Measurements from ENCODE around the gene DDX60. TPM values are rescaled to one million over a fixed set of nuclear protein-coding genes. Genes with fewer than 3 reads are reported as not detected.

DDX60 gene
- total RNA-seq, 2 experiments from 2014 or later: 18.6 to 21.1 TPM

- no peak for DNase-seq
- intact Hi-C loops (cut with micrococcal nuclease): no loop called here
- H3K27me3 Mint-ChIP-seq: no peaks in the 10 kb centered on the region
- CTCF ChIA-PET: no interaction called here
- H3K36me3 Mint-ChIP-seq (ENCODE audit: low read depth): peaks cover 40% of the 10 kb centered on the region
- no peak for TF ChIP-seq CTCF (IDR thresholded peaks at IDR 0.05)
- no peak overlapping the region for H3K27ac Mint-ChIP-seq
- no peaks in the 10 kb centered on the region for H3K4me1 Mint-ChIP-seq (ENCODE audit: low read depth)
- no peak for ATAC-seq
- no peak overlapping the region for H3K4me3 Mint-ChIP-seq
- H3K9me3 Mint-ChIP-seq: peaks cover 6% of the 10 kb centered on the region
- POLR2A ChIA-PET: no interaction called here
Measured at GRCh38 chr4:168248176-168248710, 70.3 kb downstream of the DDX60 start.

- H3K36me3 Mint-ChIP-seq (ENCODE audit: low read depth): peaks cover 43% of the 10 kb centered on the region
- ChIA-PET POLR2A (no interaction called here), CTCF (no interaction called here)
- no peak overlapping the region for H3K27ac Mint-ChIP-seq
- no peaks in the 10 kb centered on the region for H3K27me3 Mint-ChIP-seq
- H3K4me1 Mint-ChIP-seq (ENCODE audit: low read depth): no peaks in the 10 kb centered on the region
- H3K4me3 Mint-ChIP-seq: no peak overlapping the region
- DNase-seq (no peak), ATAC-seq (no peak)
- TF ChIP-seq CTCF (IDR thresholded peaks at IDR 0.05): no peak
- H3K9me3 Mint-ChIP-seq: peaks cover 10% of the 10 kb centered on the region
- intact Hi-C loops (cut with micrococcal nuclease): no loop called here
Measured at GRCh38 chr4:168247603-168248002, 70.9 kb downstream of the DDX60 start.

GRCh38 chr4:168241953-168242352 lies 76.6 kb downstream of the DDX60 start:
- no peak for TF ChIP-seq CTCF (IDR thresholded peaks at IDR 0.05)
- no peaks in the 10 kb centered on the region for H3K27me3 Mint-ChIP-seq
- H3K4me1 Mint-ChIP-seq (ENCODE audit: low read depth): peaks cover 5% of the 10 kb centered on the region
- DNase-seq (no peak), ATAC-seq (no peak)
- H3K36me3 Mint-ChIP-seq (ENCODE audit: low read depth): peaks cover 59% of the 10 kb centered on the region
- POLR2A ChIA-PET: interaction anchor here (0.6 kb wide), 1 partner anchor 57 kb away, joined by 3 read pairs; no protein-coding TSS in a partner anchor
- no peak overlapping the region for H3K4me3 Mint-ChIP-seq
- CTCF ChIA-PET: interaction anchor here (1.2 kb wide), 1 partner anchor 214 kb away, joined by 4 read pairs; no protein-coding TSS in a partner anchor
- intact Hi-C loops (cut with micrococcal nuclease): no loop called here
- peaks cover 23% of the 10 kb centered on the region for H3K9me3 Mint-ChIP-seq
- H3K27ac Mint-ChIP-seq: no peak overlapping the region

- intact Hi-C loops (cut with micrococcal nuclease): no loop called here
- no peak overlapping the region for H3K4me3 Mint-ChIP-seq
- H3K36me3 Mint-ChIP-seq (ENCODE audit: low read depth): peaks cover 56% of the 10 kb centered on the region
- ATAC-seq: no peak
- no peak for DNase-seq
- CTCF ChIA-PET: no interaction called here
- POLR2A ChIA-PET: no interaction called here
- H3K27ac Mint-ChIP-seq: no peak overlapping the region
- no peaks in the 10 kb centered on the region for H3K27me3 Mint-ChIP-seq
- peaks cover 23% of the 10 kb centered on the region for H3K9me3 Mint-ChIP-seq
- TF ChIP-seq CTCF (IDR thresholded peaks at IDR 0.05): no peak
- H3K4me1 Mint-ChIP-seq (ENCODE audit: low read depth): peaks cover 5% of the 10 kb centered on the region
Measured at GRCh38 chr4:168240821-168241220, 77.7 kb downstream of the DDX60 start.

GRCh38 chr4:168221301-168221700 lies 97.3 kb downstream of the DDX60 start:
- H3K36me3 Mint-ChIP-seq (ENCODE audit: low read depth): peaks cover 41% of the 10 kb centered on the region
- H3K27me3 Mint-ChIP-seq: no peaks in the 10 kb centered on the region
- H3K4me3 Mint-ChIP-seq: no peak overlapping the region
- TF ChIP-seq CTCF (IDR thresholded peaks at IDR 0.05): no peak
- H3K9me3 Mint-ChIP-seq: peaks cover 10% of the 10 kb centered on the region
- no peak overlapping the region for H3K27ac Mint-ChIP-seq
- ATAC-seq: no peak
- intact Hi-C loops (cut with micrococcal nuclease): no loop called here
- H3K4me1 Mint-ChIP-seq (ENCODE audit: low read depth): no peaks in the 10 kb centered on the region
- CTCF ChIA-PET: no interaction called here
- POLR2A ChIA-PET: no interaction called here
- DNase-seq: no peak

Measured in activated CD8-positive, alpha-beta T cell treated with anti-CD3 and anti-CD28 coated beads for 36 hours (primary cell).